Activated T-cell treated with anti-CD3 and anti-CD28 coated beads for 4 hours (primary cell): ENCODE measurements around the gene ITSN2.

Experiments
- DNase-seq: peaks from one replicate; pipeline ENCODE4 v3.0.0-alpha.2; 2020

The ITSN2 gene

GRCh38 chr2:24169023-24169422 lies 191.3 kb downstream of the ITSN2 start:
- no peak for DNase-seq

GRCh38 chr2:24164416-24164973 lies 195.8 kb downstream of the ITSN2 start:
- DNase-seq, result peak; percentile 9

GRCh38 chr2:24163601-24164000 lies 196.7 kb downstream of the ITSN2 start:
- no peak for DNase-seq

GRCh38 chr2:24163186-24163585 lies 197.2 kb downstream of the ITSN2 start:
- DNase-seq, result no peak

- DNase-seq, result no peak
Observed at GRCh38 chr2:24162494-24162893, 197.8 kb downstream of the ITSN2 start.

- no peak for DNase-seq
Observed at GRCh38 chr2:24160761-24161160, 199.6 kb downstream of the ITSN2 start.

- no peak for DNase-seq
Observed at GRCh38 chr2:24159708-24160107, 200.6 kb downstream of the ITSN2 start.

- DNase-seq, result no peak
Observed at GRCh38 chr2:24158131-24158530, 202.2 kb downstream of the ITSN2 start.

GRCh38 chr2:24153478-24153877 lies 206.9 kb downstream of the ITSN2 start:
- no peak for DNase-seq
